ENCODE measurements around the gene NOP16. TPM values are rescaled to one million over a fixed set of nuclear protein-coding genes. Genes with fewer than 3 reads are reported as not detected.
A peak's percentile ranks its signal among the peaks of the same experiment; 100 is the strongest.

Gene NOP16
- total RNA-seq, 1 donor from 2014 or later = 13.6 TPM

DNA sequence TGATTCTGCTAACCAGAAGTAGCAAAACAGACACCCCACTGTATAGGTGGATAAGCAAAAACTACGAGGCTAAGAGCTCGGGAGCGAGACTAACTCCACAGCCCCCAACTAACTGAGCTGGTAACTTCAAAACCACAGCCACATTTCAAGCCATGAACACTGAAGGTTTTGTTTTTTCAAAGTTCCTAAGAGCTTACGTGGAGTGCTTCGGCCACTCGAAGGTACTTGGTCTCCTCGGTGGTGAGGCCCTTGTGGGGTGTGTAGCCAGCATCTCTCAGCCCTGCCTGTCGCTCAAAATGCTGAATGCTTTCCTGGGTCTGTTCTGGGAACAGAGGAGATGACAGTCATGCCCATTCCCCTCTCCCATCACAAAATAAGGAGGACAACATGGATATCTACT is 38.0 kb downstream of the NOP16 start:
- no peak overlapping the region for H3K27ac ChIP-seq
- H3K27me3 ChIP-seq = no peaks in the 10 kb centered on the region
- H3K9me3 ChIP-seq = no peaks in the 10 kb centered on the region
- no peaks in the 10 kb centered on the region for H3K4me1 ChIP-seq
- DNase-seq (peak; percentile 66), ATAC-seq (peak; percentile 81)
- intact Hi-C loops (cut with DNase I) = no loop called here
- H3K4me3 ChIP-seq = no peak overlapping the region
- H3K36me3 ChIP-seq = peaks cover 96% of the 10 kb centered on the region
- TF ChIP-seq, protein P1, sequence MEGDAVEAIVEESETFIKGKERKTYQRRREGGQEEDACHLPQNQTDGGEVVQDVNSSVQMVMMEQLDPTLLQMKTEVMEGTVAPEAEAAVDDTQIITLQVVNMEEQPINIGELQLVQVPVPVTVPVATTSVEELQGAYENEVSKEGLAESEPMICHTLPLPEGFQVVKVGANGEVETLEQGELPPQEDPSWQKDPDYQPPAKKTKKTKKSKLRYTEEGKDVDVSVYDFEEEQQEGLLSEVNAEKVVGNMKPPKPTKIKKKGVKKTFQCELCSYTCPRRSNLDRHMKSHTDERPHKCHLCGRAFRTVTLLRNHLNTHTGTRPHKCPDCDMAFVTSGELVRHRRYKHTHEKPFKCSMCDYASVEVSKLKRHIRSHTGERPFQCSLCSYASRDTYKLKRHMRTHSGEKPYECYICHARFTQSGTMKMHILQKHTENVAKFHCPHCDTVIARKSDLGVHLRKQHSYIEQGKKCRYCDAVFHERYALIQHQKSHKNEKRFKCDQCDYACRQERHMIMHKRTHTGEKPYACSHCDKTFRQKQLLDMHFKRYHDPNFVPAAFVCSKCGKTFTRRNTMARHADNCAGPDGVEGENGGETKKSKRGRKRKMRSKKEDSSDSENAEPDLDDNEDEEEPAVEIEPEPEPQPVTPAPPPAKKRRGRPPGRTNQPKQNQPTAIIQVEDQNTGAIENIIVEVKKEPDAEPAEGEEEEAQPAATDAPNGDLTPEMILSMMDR (IDR thresholded peaks at IDR 0.05) = no peak

DNA sequence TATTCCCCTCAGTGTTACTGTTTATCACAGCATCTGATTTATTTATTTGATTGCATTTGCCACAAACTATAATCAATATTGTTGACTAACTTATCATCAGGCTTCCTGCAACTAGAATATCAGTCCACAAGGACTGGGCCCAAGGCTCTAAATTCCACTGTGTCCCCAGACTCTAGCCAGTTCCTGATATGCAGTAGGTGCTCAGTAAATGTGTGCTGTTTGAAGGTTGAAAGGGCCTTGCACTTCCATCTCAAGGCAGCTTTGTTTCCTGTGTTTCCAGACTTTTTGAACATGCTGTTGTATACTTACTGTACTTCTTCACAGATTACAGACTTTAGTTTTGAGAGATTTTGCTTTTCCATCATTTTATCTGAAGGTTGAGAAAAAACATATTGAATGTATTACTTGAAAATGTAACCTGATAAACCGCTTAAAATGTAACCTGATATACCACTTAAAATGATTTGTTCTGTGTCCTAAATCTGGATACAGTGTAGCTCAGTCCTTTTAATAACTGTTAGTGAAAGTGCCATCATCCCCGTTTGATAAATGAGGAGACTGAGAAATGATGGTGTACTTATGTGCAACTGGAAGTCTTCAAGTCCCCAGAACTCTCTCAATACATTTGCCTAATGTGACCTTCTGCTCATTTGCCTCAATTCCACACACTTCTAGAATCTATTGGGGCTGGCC is 45.5 kb downstream of the NOP16 start:
- Histone ChIP-seq H3K36me3 (peaks cover 46% of the 10 kb centered on the region), H3K4me1 (no peaks in the 10 kb centered on the region), H3K4me3 (no peak overlapping the region), H3K9me3 (no peaks in the 10 kb centered on the region), H3K27me3 (no peaks in the 10 kb centered on the region), H3K27ac (no peak overlapping the region)
- ATAC-seq = no peak
- intact Hi-C loops (cut with DNase I) = no loop called here
- TF ChIP-seq, protein P1 (IDR thresholded peaks at IDR 0.05) = no peak
- no peak for DNase-seq

DNA sequence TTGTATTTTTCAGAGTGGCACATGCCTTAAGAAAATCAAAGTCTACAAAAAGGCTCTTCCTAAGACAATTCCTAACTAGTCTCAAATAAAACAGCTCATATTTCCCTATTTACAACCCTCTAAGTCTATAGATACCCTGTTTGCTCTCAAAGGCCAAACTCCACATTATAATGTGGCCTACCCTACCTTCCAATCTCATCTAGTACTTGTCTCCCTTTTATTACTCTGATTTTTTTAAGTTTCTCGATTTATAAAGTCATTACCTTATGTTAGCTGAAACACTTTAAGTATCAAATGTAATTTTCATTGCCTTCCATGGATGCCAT is 46.3 kb downstream of the NOP16 start:
- no peak for ATAC-seq
- Histone ChIP-seq H3K4me1 (no peaks in the 10 kb centered on the region), H3K9me3 (no peaks in the 10 kb centered on the region), H3K27ac (no peak overlapping the region), H3K36me3 (peaks cover 46% of the 10 kb centered on the region), H3K27me3 (no peaks in the 10 kb centered on the region), H3K4me3 (no peak overlapping the region)
- intact Hi-C loops (cut with DNase I) = no loop called here
- TF ChIP-seq, protein P1 (IDR thresholded peaks at IDR 0.05) = no peak
- no peak for DNase-seq

DNA sequence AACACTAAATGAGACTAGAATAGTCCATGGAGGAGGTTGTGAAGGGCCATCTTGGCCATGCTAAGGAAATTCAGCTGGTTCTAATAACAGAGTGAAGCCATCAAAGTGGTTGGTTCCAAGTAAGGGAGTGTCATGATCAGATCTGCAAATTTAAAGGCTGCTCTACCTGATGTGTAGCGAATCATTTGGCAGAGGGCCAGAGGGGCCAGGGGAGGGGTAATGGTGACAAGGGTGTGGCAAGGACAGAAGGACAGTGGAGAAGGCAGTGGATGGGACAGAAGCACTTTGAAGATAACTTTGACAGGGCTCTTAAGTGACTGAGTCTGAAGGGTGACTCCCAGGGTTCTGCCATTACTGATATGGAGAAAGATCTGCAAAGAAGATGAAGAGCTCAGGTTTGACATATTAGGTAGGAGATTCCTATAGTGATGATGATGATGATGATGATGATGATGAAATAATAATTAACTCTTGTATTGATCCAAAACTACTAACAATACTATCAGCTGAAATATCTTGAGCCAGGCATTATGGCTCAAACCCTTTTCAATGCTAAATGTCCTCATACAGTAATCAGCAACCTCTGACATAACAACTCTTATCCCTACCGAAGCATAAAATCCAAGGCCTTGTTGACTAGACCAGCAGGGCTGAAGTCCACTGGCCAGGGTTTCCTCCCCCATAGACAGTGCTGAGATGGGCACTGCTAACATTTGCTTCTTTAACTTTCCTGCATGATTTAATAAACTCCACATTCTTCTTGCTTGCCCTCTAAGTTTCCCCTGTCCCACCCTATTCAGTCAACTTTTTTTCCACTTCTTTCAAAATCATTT is 46.9 kb downstream of the NOP16 start:
- Histone ChIP-seq H3K9me3 (no peaks in the 10 kb centered on the region), H3K4me3 (no peak overlapping the region), H3K4me1 (no peaks in the 10 kb centered on the region), H3K36me3 (peaks cover 46% of the 10 kb centered on the region), H3K27ac (no peak overlapping the region), H3K27me3 (no peaks in the 10 kb centered on the region)
- no peak for ATAC-seq
- TF ChIP-seq, protein P1 (IDR thresholded peaks at IDR 0.05) = no peak
- intact Hi-C loops (cut with DNase I) = no loop called here
- DNase-seq = no peak

DNA sequence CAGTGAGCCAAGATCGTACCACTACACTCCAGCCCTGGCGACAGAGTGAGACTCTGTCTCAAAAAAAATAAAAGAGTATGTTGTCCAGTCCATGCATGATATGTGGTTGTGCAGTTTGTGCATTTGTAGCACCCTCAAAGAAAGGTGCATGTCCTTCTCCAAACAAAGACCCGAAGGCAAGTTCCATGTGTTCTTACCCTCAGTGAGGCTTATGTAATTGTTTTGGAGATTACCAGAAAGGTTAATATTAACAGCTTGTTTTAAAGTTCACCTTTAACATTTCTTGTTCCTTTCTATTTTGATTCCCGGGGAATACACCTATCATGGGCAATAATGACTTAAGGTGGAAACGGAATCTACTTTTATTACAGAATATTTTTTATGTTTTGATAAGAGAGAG is 49.1 kb downstream of the NOP16 start:
- H3K4me3 ChIP-seq = no peak overlapping the region
- ATAC-seq (no peak), DNase-seq (no peak)
- H3K27me3 ChIP-seq = no peaks in the 10 kb centered on the region
- peaks cover 34% of the 10 kb centered on the region for H3K36me3 ChIP-seq
- H3K27ac ChIP-seq = no peak overlapping the region
- no peaks in the 10 kb centered on the region for H3K4me1 ChIP-seq
- TF ChIP-seq, protein P1 (IDR thresholded peaks at IDR 0.05) = no peak
- H3K9me3 ChIP-seq = no peaks in the 10 kb centered on the region
- intact Hi-C loops (cut with DNase I) = no loop called here
